ENCODE data around the gene KRT71.

KRT71 gene

DNA sequence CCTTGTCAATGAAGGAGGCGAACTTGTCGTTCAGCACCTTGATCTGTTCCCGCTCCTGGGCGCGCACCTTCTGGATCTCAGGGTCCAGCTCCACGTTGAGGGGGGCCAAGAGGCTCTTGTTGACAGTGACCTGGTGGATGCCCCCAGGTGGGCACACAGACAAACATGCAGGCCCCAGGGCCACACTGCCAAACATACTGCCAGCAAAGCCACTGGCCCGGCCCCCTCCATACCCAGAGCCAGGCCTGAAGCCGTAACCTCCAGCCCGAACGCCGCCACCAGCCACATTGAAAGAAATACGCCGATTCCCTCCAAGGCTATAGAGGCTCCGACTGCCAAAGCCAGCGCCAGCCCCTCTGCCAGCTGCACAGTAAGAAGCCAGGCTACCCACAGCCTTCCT is 20.4 kb upstream of the KRT71 start:
- Histone ChIP-seq H2AFZ (ENCODE audit: low read length) (no peak overlapping the region), H3K36me3 (ENCODE audit: insufficient read depth, low read length) (no peaks in the 10 kb centered on the region), H3K27ac (ENCODE audit: low read depth, low read length, poor library complexity, severe bottlenecking) (no peak overlapping the region), H3K9me3 (ENCODE audit: low read length) (no peaks in the 10 kb centered on the region), H3F3A (ENCODE audit: insufficient read depth, low read length) (no peaks in the 10 kb centered on the region), H3K9ac (ENCODE audit: low read length) (no peak overlapping the region), H3K4me2 (ENCODE audit: low read length) (no peak overlapping the region), H4K20me1 (ENCODE audit: insufficient read depth, low read length) (no peaks in the 10 kb centered on the region), H3K79me2 (ENCODE audit: insufficient read depth, low read length) (no peaks in the 10 kb centered on the region), H3K4me1 (ENCODE audit: insufficient read depth, low read length, severe bottlenecking) (no peaks in the 10 kb centered on the region), H3K27me3 (ENCODE audit: insufficient read depth, low read length) (no peaks in the 10 kb centered on the region), H3K9me2 (ENCODE audit: low read depth, low read length) (no peaks in the 10 kb centered on the region), H3K4me3 (ENCODE audit: low read depth, low read length, poor library complexity, severe bottlenecking) (no peak overlapping the region)
- TF ChIP-seq, protein P1, sequence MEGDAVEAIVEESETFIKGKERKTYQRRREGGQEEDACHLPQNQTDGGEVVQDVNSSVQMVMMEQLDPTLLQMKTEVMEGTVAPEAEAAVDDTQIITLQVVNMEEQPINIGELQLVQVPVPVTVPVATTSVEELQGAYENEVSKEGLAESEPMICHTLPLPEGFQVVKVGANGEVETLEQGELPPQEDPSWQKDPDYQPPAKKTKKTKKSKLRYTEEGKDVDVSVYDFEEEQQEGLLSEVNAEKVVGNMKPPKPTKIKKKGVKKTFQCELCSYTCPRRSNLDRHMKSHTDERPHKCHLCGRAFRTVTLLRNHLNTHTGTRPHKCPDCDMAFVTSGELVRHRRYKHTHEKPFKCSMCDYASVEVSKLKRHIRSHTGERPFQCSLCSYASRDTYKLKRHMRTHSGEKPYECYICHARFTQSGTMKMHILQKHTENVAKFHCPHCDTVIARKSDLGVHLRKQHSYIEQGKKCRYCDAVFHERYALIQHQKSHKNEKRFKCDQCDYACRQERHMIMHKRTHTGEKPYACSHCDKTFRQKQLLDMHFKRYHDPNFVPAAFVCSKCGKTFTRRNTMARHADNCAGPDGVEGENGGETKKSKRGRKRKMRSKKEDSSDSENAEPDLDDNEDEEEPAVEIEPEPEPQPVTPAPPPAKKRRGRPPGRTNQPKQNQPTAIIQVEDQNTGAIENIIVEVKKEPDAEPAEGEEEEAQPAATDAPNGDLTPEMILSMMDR (IDR thresholded peaks at IDR 0.05; ENCODE audit: low read length) = no peak
- TF ChIP-seq EZH2 (IDR thresholded peaks at IDR 0.05; ENCODE audit: borderline replicate concordance, low read length) = no peak

DNA sequence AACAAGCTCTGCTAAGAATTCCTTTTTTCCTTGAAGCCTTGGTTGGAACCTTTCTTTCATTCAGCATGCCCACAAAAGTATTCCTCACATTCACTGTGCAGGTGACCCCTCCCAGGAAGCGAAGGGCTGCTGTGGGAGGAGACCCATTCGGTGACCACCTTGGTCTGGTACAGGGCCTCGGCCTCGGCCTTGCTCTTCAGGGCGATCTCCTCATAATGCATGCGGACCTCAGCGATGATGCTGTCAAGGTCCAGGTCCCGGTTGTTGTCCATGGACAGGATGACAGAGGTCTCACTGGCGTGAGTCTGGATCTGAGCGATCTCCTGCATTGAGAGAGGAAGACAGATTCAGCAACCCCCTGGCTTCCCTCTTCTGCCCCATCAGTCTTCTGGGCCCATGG is 17.6 kb upstream of the KRT71 start:
- Histone ChIP-seq H4K20me1 (ENCODE audit: insufficient read depth, low read length) (no peaks in the 10 kb centered on the region), H3K9me3 (ENCODE audit: low read length) (no peaks in the 10 kb centered on the region), H3F3A (ENCODE audit: insufficient read depth, low read length) (no peaks in the 10 kb centered on the region), H3K4me3 (ENCODE audit: low read depth, low read length, poor library complexity, severe bottlenecking) (no peak overlapping the region), H3K27me3 (ENCODE audit: insufficient read depth, low read length) (no peaks in the 10 kb centered on the region; the same call in 1 of the 2 replicates), H3K27ac (ENCODE audit: low read depth, low read length, poor library complexity, severe bottlenecking) (no peak overlapping the region), H2AFZ (ENCODE audit: low read length) (no peak overlapping the region), H3K4me1 (ENCODE audit: insufficient read depth, low read length, severe bottlenecking) (no peaks in the 10 kb centered on the region), H3K9ac (ENCODE audit: low read length) (no peak overlapping the region), H3K9me2 (ENCODE audit: low read depth, low read length) (no peaks in the 10 kb centered on the region), H3K36me3 (ENCODE audit: insufficient read depth, low read length) (no peaks in the 10 kb centered on the region), H3K4me2 (ENCODE audit: low read length) (no peak overlapping the region), H3K79me2 (ENCODE audit: insufficient read depth, low read length) (no peaks in the 10 kb centered on the region)
- TF ChIP-seq EZH2 (IDR thresholded peaks at IDR 0.05; ENCODE audit: borderline replicate concordance, low read length) = no peak
- TF ChIP-seq, protein P1 (IDR thresholded peaks at IDR 0.05; ENCODE audit: low read length) = no peak

DNA sequence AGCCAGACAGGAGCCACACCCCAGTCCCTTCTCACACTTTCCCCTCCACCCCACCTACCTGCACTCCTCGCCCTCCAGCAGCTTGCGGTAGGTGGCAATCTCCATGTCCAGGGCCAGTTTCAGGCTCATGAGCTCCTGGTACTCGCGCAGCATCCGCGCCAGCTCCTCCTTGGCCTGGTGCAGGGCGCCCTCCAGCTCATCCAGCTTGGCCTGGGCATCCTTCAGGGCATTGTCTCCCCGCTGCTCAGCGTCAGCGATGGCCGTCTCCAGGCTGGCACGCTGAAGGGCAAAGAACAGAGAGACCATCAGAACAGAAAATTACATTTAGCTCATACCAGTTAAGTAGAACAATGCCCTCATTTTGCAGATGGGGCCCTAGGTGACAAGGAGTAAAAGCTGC is 15.2 kb upstream of the KRT71 start:
- H3F3A ChIP-seq (ENCODE audit: insufficient read depth, low read length) = no peaks in the 10 kb centered on the region
- H4K20me1 ChIP-seq (ENCODE audit: insufficient read depth, low read length) = no peaks in the 10 kb centered on the region
- no peaks in the 10 kb centered on the region; the same call in 1 of the 2 replicates for H3K27me3 ChIP-seq (ENCODE audit: insufficient read depth, low read length)
- no peak overlapping the region for H3K27ac ChIP-seq (ENCODE audit: low read depth, low read length, poor library complexity, severe bottlenecking)
- H3K4me1 ChIP-seq (ENCODE audit: insufficient read depth, low read length, severe bottlenecking) = no peaks in the 10 kb centered on the region
- H2AFZ ChIP-seq (ENCODE audit: low read length) = no peak overlapping the region
- TF ChIP-seq EZH2 (IDR thresholded peaks at IDR 0.05; ENCODE audit: borderline replicate concordance, low read length) = no peak
- TF ChIP-seq, protein P1 (IDR thresholded peaks at IDR 0.05; ENCODE audit: low read length) = no peak
- no peaks in the 10 kb centered on the region for H3K9me2 ChIP-seq (ENCODE audit: low read depth, low read length)
- H3K9me3 ChIP-seq (ENCODE audit: low read length) = no peaks in the 10 kb centered on the region
- no peaks in the 10 kb centered on the region for H3K79me2 ChIP-seq (ENCODE audit: insufficient read depth, low read length)
- H3K4me2 ChIP-seq (ENCODE audit: low read length) = no peak overlapping the region
- no peaks in the 10 kb centered on the region for H3K36me3 ChIP-seq (ENCODE audit: insufficient read depth, low read length)
- no peak overlapping the region for H3K4me3 ChIP-seq (ENCODE audit: low read depth, low read length, poor library complexity, severe bottlenecking)
- no peak overlapping the region for H3K9ac ChIP-seq (ENCODE audit: low read length)

All from OCI-LY1 (cell line).